ENCODE data around the gene RHBDL1.

Gene RHBDL1

DNA sequence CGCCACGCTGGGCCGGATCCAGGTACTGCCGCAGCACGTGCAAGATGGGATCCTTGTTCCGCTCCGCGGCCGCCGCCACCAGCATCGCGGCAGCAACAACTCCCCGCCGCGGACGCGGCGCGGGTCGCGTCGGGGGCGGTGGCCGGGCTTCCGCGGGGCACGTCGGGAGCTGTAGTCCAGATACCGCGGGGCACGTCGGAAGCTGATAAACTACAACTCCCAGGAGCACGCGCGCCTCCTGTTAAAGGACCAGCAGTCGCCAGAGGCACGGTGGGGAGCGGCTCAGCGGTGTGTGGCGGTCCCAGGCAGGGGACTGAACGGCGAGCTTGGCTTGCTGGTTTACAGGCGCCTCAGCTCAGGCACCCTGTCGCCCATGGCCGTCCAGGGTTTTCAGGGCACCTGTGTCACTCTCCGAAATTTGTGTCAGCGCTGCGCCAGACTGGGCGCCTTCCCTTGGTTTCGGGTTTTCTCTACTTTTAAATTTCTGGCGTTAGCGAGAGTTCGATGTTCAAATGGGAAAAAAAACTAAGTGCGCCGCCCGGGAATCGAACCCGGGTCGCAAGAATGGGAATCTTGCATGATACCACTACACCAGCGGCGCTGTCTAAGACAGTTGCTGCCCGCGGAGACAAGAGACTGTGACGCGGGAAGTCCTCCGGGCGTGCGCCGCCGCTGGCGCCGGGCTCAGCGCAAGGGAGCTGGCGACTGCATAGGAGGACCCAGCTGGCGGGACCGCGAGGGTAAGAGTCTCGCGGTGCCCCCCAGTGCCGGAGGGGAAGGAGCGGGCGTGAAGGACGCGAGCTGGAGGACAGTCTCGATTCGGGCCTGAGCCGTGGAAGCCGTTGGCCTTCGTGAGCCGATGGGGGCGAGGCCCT lies 39.0 kb upstream of the RHBDL1 start, which contains the start of gene METTL26:
Gene METTL26 (minus strand): TSS at position 100 of the 875 bp plus-strand sequence. CDS start 15 bp downstream, at position 85.
- no peak within 1 kb of the TSS for H3K4ac ChIP-seq (ENCODE audit: low read length)
- peak within 1 kb of the TSS; percentile 87 for H2BK120ac ChIP-seq (ENCODE audit: low read depth, low read length)
- H3K14ac ChIP-seq (ENCODE audit: low read length) = peak within 1 kb of the TSS; percentile 99
- peak within 1 kb of the TSS; percentile 100 for H2AFZ ChIP-seq (ENCODE audit: low read length)
- H3K36me3 ChIP-seq (replicated peaks in 1 of 2; ENCODE audit: control insufficient read depth in 2 of 2, insufficient read depth in 2 of 2, low read length in 2 of 2) = peaks cover 12 to 25% of the 10 kb centered on the region in 2 donors
- H4K8ac ChIP-seq (ENCODE audit: low read depth, low read length) = peak within 1 kb of the TSS; percentile 96
- H3K9me3 ChIP-seq (replicated peaks in 1 of 2; ENCODE audit: control insufficient read depth in 2 of 2, insufficient read depth in 1 of 2, low read depth in 1 of 2, low read length in 2 of 2) = no peaks in the 10 kb centered on the region
- peak within 1 kb of the TSS; percentile 95 for H2BK5ac ChIP-seq (ENCODE audit: low read length)
- H2BK15ac ChIP-seq (ENCODE audit: low read length) = peak within 1 kb of the TSS; percentile 92
- H3K18ac ChIP-seq (ENCODE audit: low read length) = peak within 1 kb of the TSS; percentile 100
- peak within 1 kb of the TSS; percentile 97 for H3K9ac ChIP-seq (ENCODE audit: low read depth, low read length, poor library complexity)
- DNase-seq (ENCODE audit: low spot score) = peak; percentile 94
- no peak within 1 kb of the TSS for H4K91ac ChIP-seq (ENCODE audit: low read depth, low read length, poor library complexity)
- H3K4me1 ChIP-seq (ENCODE audit: control insufficient read depth in 2 of 2, insufficient read depth in 1 of 2, low read depth in 1 of 2, low read length in 2 of 2) = peaks cover 17 to 28% of the 10 kb centered on the region in 2 donors
- H3K27me3 ChIP-seq (ENCODE audit: control insufficient read depth in 3 of 3, insufficient read depth in 3 of 3, low read depth in 1 of 3, low read length in 3 of 3) = peaks cover 0 to 1% (median 0%) of the 10 kb centered on the region in 3 experiments
- peak within 1 kb of the TSS; percentile 88 for H3K4me2 ChIP-seq (ENCODE audit: insufficient read depth, low read length, poor library complexity, severe bottlenecking)
- H2AK5ac ChIP-seq (ENCODE audit: low read depth, low read length) = peak within 1 kb of the TSS; percentile 92
- H3K4me3 ChIP-seq (ENCODE audit: low read length in 2 of 2) = peak within 1 kb of the TSS; percentile 99 to 100
- H2BK12ac ChIP-seq (ENCODE audit: low read length) = peak within 1 kb of the TSS; percentile 63
- peak within 1 kb of the TSS; percentile 99 for H3K23ac ChIP-seq (ENCODE audit: low read depth, low read length, poor library complexity)
- WGBS, 2 donors (ENCODE audit: extremely low coverage in 2 of 2, insufficient read length in 2 of 2, insufficient replicate concordance in 1 of 2) = no CpG with 5 or more reads among the region's 91 CpGs
- H3K27ac ChIP-seq (replicated peaks; ENCODE audit: low read length) = peak within 1 kb of the TSS; percentile 77
- H3K79me1 ChIP-seq (ENCODE audit: low read depth, low read length) = peaks cover 19% of the 10 kb centered on the region

DNA sequence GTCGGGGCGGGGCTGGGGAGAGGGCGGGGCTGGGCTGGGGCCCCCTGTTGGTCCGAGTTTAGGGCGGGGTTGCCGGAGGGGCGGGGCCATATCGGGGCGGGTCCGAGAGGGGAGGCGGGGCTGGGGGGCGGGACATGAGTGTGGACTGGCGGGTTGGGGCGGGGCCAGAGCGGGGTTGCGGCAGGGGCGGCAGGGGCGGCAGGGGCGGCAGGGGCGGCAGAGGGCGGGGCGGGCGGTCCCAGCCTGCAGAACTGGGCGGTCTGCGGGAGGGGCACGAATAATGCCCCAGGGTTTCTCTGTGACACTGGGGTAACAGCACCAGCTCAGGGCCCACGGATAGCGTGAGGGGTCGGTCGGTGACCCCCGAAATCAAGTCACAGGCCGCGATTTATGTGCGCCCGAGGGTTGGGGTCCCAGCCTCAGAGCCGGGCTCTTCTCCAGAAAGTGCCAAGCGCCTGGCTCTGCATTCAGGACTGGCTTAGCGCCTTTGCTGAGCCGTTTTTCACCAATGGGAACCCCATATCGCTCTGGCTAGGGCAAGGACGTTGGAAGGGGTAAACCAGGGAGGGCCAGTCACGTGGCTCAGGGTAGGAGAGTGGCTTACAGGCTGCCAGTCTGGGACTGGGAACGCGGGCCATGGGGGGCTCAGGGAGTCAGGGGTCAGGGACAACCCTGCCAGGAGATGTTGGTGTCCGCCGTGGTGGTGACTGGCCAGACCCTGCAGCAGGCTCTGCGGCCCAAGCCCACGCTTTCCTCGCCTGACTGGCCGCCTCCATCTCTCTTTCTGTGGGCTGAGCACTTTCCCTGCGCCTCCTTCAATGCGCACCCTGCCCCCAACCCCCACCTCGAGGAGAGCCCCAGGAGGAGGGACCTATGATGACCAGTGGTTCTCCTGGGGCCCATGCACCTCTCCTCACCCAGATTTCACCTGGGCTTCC lies 38.1 kb upstream of the RHBDL1 start:
- Histone ChIP-seq H3K4me3 (ENCODE audit: low read length in 2 of 2) (peak overlapping the region; percentile 99 to 100), H2BK5ac (ENCODE audit: low read length) (peak overlapping the region; percentile 95), H3K27me3 (ENCODE audit: control insufficient read depth in 3 of 3, insufficient read depth in 3 of 3, low read depth in 1 of 3, low read length in 3 of 3) (peaks cover 0 to 7% (median 5%) of the 10 kb centered on the region in 3 experiments), H4K8ac (ENCODE audit: low read depth, low read length) (no peak overlapping the region), H2BK12ac (ENCODE audit: low read length) (peak overlapping the region; percentile 97), H3K23ac (ENCODE audit: low read depth, low read length, poor library complexity) (peak overlapping the region; percentile 98), H3K36me3 (replicated peaks in 1 of 2; ENCODE audit: control insufficient read depth in 2 of 2, insufficient read depth in 2 of 2, low read length in 2 of 2) (peaks cover 12 to 25% of the 10 kb centered on the region in 2 donors), H3K9me3 (replicated peaks in 1 of 2; ENCODE audit: control insufficient read depth in 2 of 2, insufficient read depth in 1 of 2, low read depth in 1 of 2, low read length in 2 of 2) (no peaks in the 10 kb centered on the region), H4K91ac (ENCODE audit: low read depth, low read length, poor library complexity) (peak overlapping the region; percentile 40), H2BK120ac (ENCODE audit: low read depth, low read length) (no peak overlapping the region), H3K4ac (ENCODE audit: low read length) (no peak overlapping the region), H2BK15ac (ENCODE audit: low read length) (peak overlapping the region; percentile 92), H3K18ac (ENCODE audit: low read length) (peak overlapping the region; percentile 100), H3K27ac (replicated peaks; ENCODE audit: low read length) (peak overlapping the region; percentile 39), H3K4me2 (ENCODE audit: insufficient read depth, low read length, poor library complexity, severe bottlenecking) (peak overlapping the region; percentile 88), H3K14ac (ENCODE audit: low read length) (peak overlapping the region; percentile 14), H2AFZ (ENCODE audit: low read length) (peak overlapping the region; percentile 100), H3K4me1 (ENCODE audit: control insufficient read depth in 2 of 2, insufficient read depth in 1 of 2, low read depth in 1 of 2, low read length in 2 of 2) (peaks cover 15 to 27% of the 10 kb centered on the region in 2 donors), H3K9ac (ENCODE audit: low read depth, low read length, poor library complexity) (peak overlapping the region; percentile 96), H3K79me1 (ENCODE audit: low read depth, low read length) (peaks cover 17% of the 10 kb centered on the region), H2AK5ac (ENCODE audit: low read depth, low read length) (peak overlapping the region; percentile 79)
- DNase-seq (ENCODE audit: low spot score) = no peak
- no CpG with 5 or more reads among the region's 53 CpGs for WGBS, 2 donors (ENCODE audit: extremely low coverage in 2 of 2, insufficient read length in 2 of 2, insufficient replicate concordance in 1 of 2)

DNA sequence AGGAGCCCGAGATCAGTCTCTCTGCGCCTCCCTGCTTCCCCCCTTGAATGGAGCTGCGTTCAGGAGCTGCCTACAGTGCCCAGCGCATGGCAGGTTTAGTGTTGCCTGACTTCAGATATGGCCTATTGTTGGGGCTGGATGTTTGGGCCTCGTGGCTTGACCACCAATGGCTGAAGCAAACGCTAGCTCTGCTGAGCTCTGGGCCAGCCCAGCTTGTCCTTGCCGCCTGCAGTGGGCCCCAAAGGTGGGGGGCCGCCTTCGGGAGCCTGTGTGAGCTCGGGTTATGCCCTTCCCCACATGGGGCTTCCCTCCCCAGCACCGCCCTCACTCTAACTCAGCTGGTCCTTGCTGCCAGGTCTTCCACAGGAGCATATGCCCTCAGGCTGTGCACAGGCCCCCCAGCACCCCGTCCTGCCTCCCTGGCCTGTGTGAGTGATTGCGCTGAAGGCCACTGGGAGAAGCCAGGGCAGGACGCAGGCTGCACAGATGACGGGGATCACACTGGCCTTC lies 37.4 kb upstream of the RHBDL1 start:
- no peak overlapping the region for H3K4me3 ChIP-seq (ENCODE audit: low read length in 2 of 2)
- H2BK120ac ChIP-seq (ENCODE audit: low read depth, low read length) = no peak overlapping the region
- peak overlapping the region; percentile 97 for H2BK12ac ChIP-seq (ENCODE audit: low read length)
- no CpG with 5 or more reads among the region's 15 CpGs for WGBS, 2 donors (ENCODE audit: extremely low coverage in 2 of 2, insufficient read length in 2 of 2, insufficient replicate concordance in 1 of 2)
- peak overlapping the region; percentile 2 for H3K23ac ChIP-seq (ENCODE audit: low read depth, low read length, poor library complexity)
- H2BK5ac ChIP-seq (ENCODE audit: low read length) = no peak overlapping the region
- peak overlapping the region; percentile 79 for H2AK5ac ChIP-seq (ENCODE audit: low read depth, low read length)
- H4K91ac ChIP-seq (ENCODE audit: low read depth, low read length, poor library complexity) = peak overlapping the region; percentile 40
- peaks cover 10 to 22% of the 10 kb centered on the region in 2 donors for H3K36me3 ChIP-seq (replicated peaks in 1 of 2; ENCODE audit: control insufficient read depth in 2 of 2, insufficient read depth in 2 of 2, low read length in 2 of 2)
- H3K14ac ChIP-seq (ENCODE audit: low read length) = peak overlapping the region; percentile 14
- H3K4me1 ChIP-seq (ENCODE audit: control insufficient read depth in 2 of 2, insufficient read depth in 1 of 2, low read depth in 1 of 2, low read length in 2 of 2) = peaks cover 18 to 27% of the 10 kb centered on the region in 2 donors
- no peak overlapping the region for H3K27ac ChIP-seq (replicated peaks; ENCODE audit: low read length)
- no peaks in the 10 kb centered on the region for H3K9me3 ChIP-seq (replicated peaks in 1 of 2; ENCODE audit: control insufficient read depth in 2 of 2, insufficient read depth in 1 of 2, low read depth in 1 of 2, low read length in 2 of 2)
- H2AFZ ChIP-seq (ENCODE audit: low read length) = peak overlapping the region; percentile 86
- no peak overlapping the region for H3K4ac ChIP-seq (ENCODE audit: low read length)
- H3K9ac ChIP-seq (ENCODE audit: low read depth, low read length, poor library complexity) = peak overlapping the region; percentile 38
- no peak overlapping the region for H3K4me2 ChIP-seq (ENCODE audit: insufficient read depth, low read length, poor library complexity, severe bottlenecking)
- no peak for DNase-seq (ENCODE audit: low spot score)
- peak overlapping the region; percentile 17 for H2BK15ac ChIP-seq (ENCODE audit: low read length)
- H3K79me1 ChIP-seq (ENCODE audit: low read depth, low read length) = peaks cover 15% of the 10 kb centered on the region
- peak overlapping the region; percentile 96 for H3K18ac ChIP-seq (ENCODE audit: low read length)
- H3K27me3 ChIP-seq (ENCODE audit: control insufficient read depth in 3 of 3, insufficient read depth in 3 of 3, low read depth in 1 of 3, low read length in 3 of 3) = peaks cover 0 to 14% (median 11%) of the 10 kb centered on the region in 3 experiments
- H4K8ac ChIP-seq (ENCODE audit: low read depth, low read length) = no peak overlapping the region

All from neuronal stem cell (in vitro differentiated cells).